ENCODE results near the gene TRIP6.
"Not testable (repeated sequence)": the region's sequence is repeated elsewhere in the genome, so short reads cannot be mapped to it uniquely, and the experiment has no call there.

The TRIP6 gene

GRCh38 chr7:100897772-100898454, 30.7 kb downstream of the TRIP6 start:
- Mint-ChIP-seq H3K36me3 (ENCODE audit: low read depth) (no peaks in the 10 kb centered on the region), H3K4me1 (ENCODE audit: low read depth) (peaks cover 8% of the 10 kb centered on the region), H3K27me3 (peaks cover 30% of the 10 kb centered on the region), H3K9me3 (no peaks in the 10 kb centered on the region), H3K27ac (no peak overlapping the region), H3K4me3 (no peak overlapping the region)

- Mint-ChIP-seq H3K27ac (no peak overlapping the region), H3K36me3 (ENCODE audit: low read depth) (no peaks in the 10 kb centered on the region), H3K27me3 (peaks cover 28% of the 10 kb centered on the region)
These were observed 32.2 kb downstream of the TRIP6 start for GRCh38 chr7:100899432-100899831.

DNA sequence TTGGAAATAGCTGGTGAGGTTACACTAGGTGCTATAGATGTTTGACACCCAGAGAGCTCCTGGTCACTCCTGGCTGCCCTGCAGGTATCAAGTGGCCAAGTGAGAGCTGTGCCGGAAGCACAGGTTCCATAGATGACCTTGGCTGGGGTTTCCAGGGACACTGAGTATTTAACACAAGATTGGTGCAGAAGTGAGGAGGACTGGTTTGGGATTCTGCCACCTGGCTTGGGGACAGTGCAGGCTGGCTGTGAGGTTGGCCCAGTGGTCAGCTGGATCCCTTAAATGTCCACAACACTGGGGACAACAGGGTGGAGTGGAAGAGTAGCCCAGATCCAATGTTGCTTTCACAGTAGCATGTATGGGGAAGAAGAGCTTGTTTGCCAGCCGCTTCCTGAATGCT, 33.8 kb downstream of the TRIP6 start:
- Mint-ChIP-seq H3K4me1 (ENCODE audit: low read depth) (peaks cover 5% of the 10 kb centered on the region), H3K27ac (no peak overlapping the region), H3K9me3 (no peaks in the 10 kb centered on the region), H3K4me3 (no peak overlapping the region), H3K36me3 (ENCODE audit: low read depth) (no peaks in the 10 kb centered on the region), H3K27me3 (peaks cover 25% of the 10 kb centered on the region)

More at GRCh38 chr7:100899432-100899831, 32.2 kb downstream of the TRIP6 start:
- no peaks in the 10 kb centered on the region for H3K9me3 Mint-ChIP-seq
- no peak overlapping the region for H3K4me3 Mint-ChIP-seq
- peaks cover 8% of the 10 kb centered on the region for H3K4me1 Mint-ChIP-seq (ENCODE audit: low read depth)

- H3K4me1 Mint-ChIP-seq (ENCODE audit: low read depth) = no peaks in the 10 kb centered on the region
- no peaks in the 10 kb centered on the region for H3K9me3 Mint-ChIP-seq
- H3K4me3 Mint-ChIP-seq = no peak overlapping the region
- peaks cover 20% of the 10 kb centered on the region for H3K27me3 Mint-ChIP-seq
- H3K36me3 Mint-ChIP-seq (ENCODE audit: low read depth) = no peaks in the 10 kb centered on the region
- no peak overlapping the region for H3K27ac Mint-ChIP-seq
These were observed 34.7 kb downstream of the TRIP6 start for GRCh38 chr7:100901921-100902332.

DNA sequence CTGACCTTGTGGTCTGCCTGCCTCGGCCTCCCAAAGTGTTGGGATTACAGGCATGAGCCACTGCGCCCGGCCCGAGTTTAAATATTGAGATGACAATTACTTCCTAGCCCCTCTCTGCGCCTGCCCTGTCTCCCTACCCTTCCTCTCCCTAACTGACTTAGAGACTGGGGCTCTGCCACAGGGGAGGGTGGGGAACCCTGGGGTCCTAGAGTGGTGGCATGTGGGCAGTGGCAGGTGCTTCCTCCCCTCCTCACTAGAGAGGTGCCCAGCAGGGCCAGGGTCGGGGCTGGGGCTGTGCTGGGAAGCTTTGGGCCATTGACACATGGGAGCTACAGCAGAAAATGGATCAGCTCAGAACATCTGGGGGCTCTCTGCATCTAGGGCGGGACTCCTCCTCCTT, 35.5 kb downstream of the TRIP6 start:
- no peaks in the 10 kb centered on the region for H3K9me3 Mint-ChIP-seq
- H3K27me3 Mint-ChIP-seq = peaks cover 17% of the 10 kb centered on the region
- no peak overlapping the region for H3K27ac Mint-ChIP-seq

DNA sequence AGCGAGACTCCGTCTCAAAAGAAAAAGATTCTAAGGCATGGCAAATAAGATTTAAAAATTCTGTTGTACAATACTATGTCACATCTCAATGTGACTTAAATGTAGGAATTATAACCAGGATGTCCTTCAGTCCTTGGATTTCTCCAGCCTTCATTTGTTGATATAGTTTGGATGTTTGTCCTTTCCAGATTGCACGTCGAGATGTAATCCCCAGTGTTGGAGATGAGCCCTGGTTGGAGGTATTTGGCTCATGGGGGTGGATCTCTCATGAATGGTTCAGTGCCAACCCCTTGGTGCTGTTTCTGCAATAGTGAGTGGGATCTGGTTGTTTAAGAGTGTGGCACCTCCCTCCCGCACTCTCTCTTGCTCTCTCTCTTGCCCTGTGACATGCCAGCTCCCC, 41.3 kb downstream of the TRIP6 start:
- Mint-ChIP-seq H3K27ac (no peak overlapping the region), H3K9me3 (no peaks in the 10 kb centered on the region), H3K36me3 (ENCODE audit: low read depth) (no peaks in the 10 kb centered on the region), H3K4me1 (ENCODE audit: low read depth) (no peaks in the 10 kb centered on the region), H3K4me3 (no peak overlapping the region), H3K27me3 (peaks cover 4% of the 10 kb centered on the region)

More for the DNA sequence above, 35.5 kb downstream of the TRIP6 start:
- Mint-ChIP-seq H3K36me3 (ENCODE audit: low read depth) (no peaks in the 10 kb centered on the region), H3K4me3 (no peak overlapping the region), H3K4me1 (ENCODE audit: low read depth) (no peaks in the 10 kb centered on the region)

DNA sequence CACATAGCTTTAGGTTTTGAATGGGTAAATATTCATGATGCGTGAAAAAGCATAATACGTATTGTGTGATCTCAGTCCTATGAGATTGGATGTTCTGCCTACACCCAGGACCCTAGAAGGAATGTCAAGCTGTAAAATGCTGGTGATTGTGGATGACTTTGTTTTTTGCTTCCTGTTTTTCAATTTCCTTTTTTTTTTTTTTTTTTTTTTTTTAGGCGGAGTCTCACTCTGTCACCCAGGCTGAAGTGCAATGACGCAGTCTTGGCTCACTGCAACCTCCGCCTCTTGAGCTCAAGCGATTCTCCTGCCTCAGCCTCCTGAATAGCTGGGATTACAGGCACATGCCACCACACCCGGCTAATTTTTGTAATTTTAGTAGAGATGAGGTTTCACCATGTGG, 43.3 kb downstream of the TRIP6 start:
- not testable (repeated sequence) for H3K36me3 Mint-ChIP-seq (ENCODE audit: low read depth); H3K27ac Mint-ChIP-seq; H3K9me3 Mint-ChIP-seq; H3K4me1 Mint-ChIP-seq (ENCODE audit: low read depth); H3K27me3 Mint-ChIP-seq; H3K4me3 Mint-ChIP-seq

DNA sequence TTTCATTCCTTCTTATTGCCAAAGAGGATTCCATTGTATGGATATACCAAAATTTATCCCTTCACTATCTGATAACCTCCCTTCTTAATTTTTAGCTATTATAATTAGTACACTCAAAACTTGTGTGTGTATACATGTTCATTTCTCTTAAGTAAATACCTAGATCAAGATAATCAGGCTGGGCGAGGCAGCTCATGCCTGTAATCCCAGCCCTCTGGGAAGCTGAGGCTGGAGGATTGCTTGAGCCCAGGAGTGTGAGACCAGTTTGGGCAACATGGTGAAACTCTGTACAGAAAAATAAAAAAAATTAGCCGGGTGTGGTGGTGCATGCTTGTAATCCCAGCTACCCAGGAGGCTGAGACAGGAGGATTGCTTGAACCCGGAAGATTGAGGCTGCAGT, 44.3 kb downstream of the TRIP6 start:
- peaks cover 3% of the 10 kb centered on the region for H3K4me1 Mint-ChIP-seq (ENCODE audit: low read depth)
- H3K36me3 Mint-ChIP-seq (ENCODE audit: low read depth) = no peaks in the 10 kb centered on the region
- no peaks in the 10 kb centered on the region for H3K9me3 Mint-ChIP-seq
- H3K27me3 Mint-ChIP-seq = peaks cover 7% of the 10 kb centered on the region
- H3K27ac Mint-ChIP-seq = no peak overlapping the region
- no peak overlapping the region for H3K4me3 Mint-ChIP-seq

- Mint-ChIP-seq H3K4me1 (ENCODE audit: low read depth) (peaks cover 3% of the 10 kb centered on the region), H3K4me3 (no peak overlapping the region), H3K9me3 (no peaks in the 10 kb centered on the region), H3K27ac (no peak overlapping the region), H3K27me3 (peaks cover 10% of the 10 kb centered on the region), H3K36me3 (ENCODE audit: low read depth) (no peaks in the 10 kb centered on the region)
These were observed 47.2 kb downstream of the TRIP6 start for GRCh38 chr7:100914208-100914878.

GRCh38 chr7:100914879-100915447, 47.8 kb downstream of the TRIP6 start:
- Mint-ChIP-seq H3K27me3 (peaks cover 15% of the 10 kb centered on the region), H3K9me3 (no peaks in the 10 kb centered on the region), H3K36me3 (ENCODE audit: low read depth) (no peaks in the 10 kb centered on the region), H3K4me3 (no peak overlapping the region), H3K4me1 (ENCODE audit: low read depth) (peaks cover 3% of the 10 kb centered on the region), H3K27ac (peak overlapping the region; percentile 1)

DNA sequence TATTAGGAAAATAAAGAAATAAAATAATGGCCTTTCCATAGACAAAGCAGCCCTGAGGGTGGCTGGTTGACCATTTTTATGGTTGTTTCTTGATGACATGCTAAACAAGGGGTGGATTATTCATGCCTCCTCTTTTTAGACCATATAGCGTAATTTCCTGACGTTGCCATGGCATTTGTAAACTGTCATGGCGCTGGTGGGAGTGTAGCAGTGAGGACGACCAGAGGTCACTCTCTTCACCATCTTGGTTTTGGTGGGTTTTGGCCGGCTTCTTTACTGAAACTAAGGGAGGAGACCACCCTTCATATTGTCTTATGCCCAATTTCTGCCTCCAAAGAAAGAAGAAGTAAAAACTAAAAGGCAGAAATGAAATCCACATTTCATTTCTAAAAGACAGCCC, 52.1 kb downstream of the TRIP6 start:
- not testable (repeated sequence) for H3K27ac Mint-ChIP-seq; H3K9me3 Mint-ChIP-seq; H3K4me1 Mint-ChIP-seq (ENCODE audit: low read depth); H3K4me3 Mint-ChIP-seq; H3K36me3 Mint-ChIP-seq (ENCODE audit: low read depth)
- peaks cover 31% of the 10 kb centered on the region for H3K27me3 Mint-ChIP-seq

- not testable (repeated sequence) for H3K4me3 Mint-ChIP-seq; H3K27ac Mint-ChIP-seq; H3K36me3 Mint-ChIP-seq (ENCODE audit: low read depth); H3K9me3 Mint-ChIP-seq; H3K4me1 Mint-ChIP-seq (ENCODE audit: low read depth)
- peaks cover 31% of the 10 kb centered on the region for H3K27me3 Mint-ChIP-seq
These were observed 52.7 kb downstream of the TRIP6 start for GRCh38 chr7:100919779-100920437.

DNA sequence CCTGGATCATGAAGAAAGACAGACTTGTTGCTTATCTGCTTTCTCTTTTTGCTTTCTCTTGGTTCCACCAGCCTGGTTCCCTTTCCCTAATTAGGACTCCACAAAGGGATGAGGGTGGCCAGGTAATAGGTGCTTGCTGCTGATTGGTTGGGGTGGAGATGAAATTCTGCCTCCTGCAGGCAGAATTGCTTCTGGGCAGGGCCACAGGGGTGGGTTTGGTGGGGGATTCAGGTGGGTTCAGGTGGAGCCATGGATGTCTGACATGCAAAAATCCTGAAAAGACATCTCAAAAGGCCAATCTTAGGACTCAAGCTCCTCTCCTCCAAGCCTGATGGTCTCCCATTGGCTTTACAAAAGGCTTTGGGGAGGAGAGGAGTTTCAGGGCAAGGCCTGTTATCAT, 53.9 kb downstream of the TRIP6 start:
- no peaks in the 10 kb centered on the region for H3K4me1 Mint-ChIP-seq (ENCODE audit: low read depth)
- H3K27ac Mint-ChIP-seq = no peak overlapping the region
- peaks cover 31% of the 10 kb centered on the region for H3K27me3 Mint-ChIP-seq
- H3K4me3 Mint-ChIP-seq = no peak overlapping the region
- H3K36me3 Mint-ChIP-seq (ENCODE audit: low read depth) = no peaks in the 10 kb centered on the region
- H3K9me3 Mint-ChIP-seq = no peaks in the 10 kb centered on the region
